HG03108 (cell line): ENCODE results near the gene ULK4.

ENCODE experiments used
- ATAC-seq: cut with Tn5 transposase; IDR thresholded peaks from one replicate; pipeline ENCODE4 v1.9.1; 2021; ENCODE audit warnings: moderate library complexity; ENCODE audit not compliant: unreplicated experiment

Gene ULK4

DNA sequence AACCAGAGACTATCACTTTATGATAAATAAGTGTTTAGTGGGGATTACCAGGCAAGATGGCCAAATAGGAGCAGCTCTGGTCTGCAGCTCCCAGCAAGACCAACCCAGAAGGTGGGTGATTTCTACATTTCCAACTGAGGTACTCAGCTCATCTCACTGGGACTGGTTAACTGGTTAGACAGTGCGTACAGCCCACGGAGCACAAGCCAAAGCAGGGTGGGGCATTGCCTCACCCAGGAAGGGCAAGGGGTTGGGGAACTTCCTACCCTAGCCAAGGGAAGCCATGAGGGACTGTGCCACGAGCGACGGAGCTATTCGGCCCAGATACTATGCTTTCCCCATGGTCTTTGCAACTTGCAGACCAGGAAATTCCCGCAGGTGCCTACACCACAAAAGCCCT lies 591.6 kb downstream of the ULK4 start:
- ATAC-seq: no peak

DNA sequence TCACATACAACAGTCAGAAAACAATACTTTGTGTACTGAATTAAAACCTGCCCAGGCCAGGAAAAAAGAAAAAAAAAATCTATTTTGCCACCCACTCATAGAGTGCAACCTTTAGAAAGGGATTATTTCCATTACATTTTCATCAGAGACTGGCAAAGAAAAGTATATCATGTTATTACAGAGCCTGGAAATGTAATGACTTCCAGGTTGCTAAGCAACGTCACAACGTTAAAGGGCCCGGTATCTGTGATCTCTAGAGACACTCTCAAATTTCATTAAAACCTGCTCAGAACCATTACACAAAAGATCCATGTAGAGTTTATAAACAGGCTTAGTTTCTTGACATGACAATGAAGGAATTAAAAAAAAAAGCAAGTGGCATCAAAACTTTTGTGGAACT lies 592.1 kb downstream of the ULK4 start:
- no peak for ATAC-seq

- ATAC-seq: no peak
These were observed 595.9 kb downstream of the ULK4 start for GRCh38 chr3:41365973-41366372.

GRCh38 chr3:41364736-41365135 lies 597.2 kb downstream of the ULK4 start:
- no peak for ATAC-seq

GRCh38 chr3:41363830-41364523 lies 597.9 kb downstream of the ULK4 start:
- no peak for ATAC-seq

- no peak for ATAC-seq
These were observed 599.0 kb downstream of the ULK4 start for GRCh38 chr3:41362638-41363559.

- ATAC-seq: no peak
These were observed 604.6 kb downstream of the ULK4 start for GRCh38 chr3:41357271-41357670.

DNA sequence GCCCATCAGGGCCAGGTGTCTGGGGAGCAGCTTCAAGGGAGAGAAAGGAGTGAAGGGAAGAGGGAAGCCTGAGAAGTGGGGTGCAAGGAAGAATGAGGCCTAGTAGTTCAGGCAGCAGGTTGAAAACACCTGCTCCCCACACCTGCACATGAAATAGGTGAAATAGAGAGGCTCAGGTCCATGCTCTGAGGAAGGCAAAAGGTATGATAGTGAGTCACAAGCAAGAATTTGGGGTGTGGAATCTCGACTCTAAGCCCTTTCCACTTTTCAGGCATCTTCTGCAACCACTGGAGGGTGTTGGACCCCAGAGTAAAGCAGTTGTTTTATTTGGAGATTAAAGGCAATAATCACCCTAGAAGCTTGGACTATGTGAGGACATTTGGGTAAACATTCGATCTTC lies 605.1 kb downstream of the ULK4 start:
- no peak for ATAC-seq

GRCh38 chr3:41352510-41352909 lies 609.4 kb downstream of the ULK4 start:
- ATAC-seq: no peak

GRCh38 chr3:41350441-41350840 lies 611.5 kb downstream of the ULK4 start:
- ATAC-seq: no peak

- ATAC-seq: no peak
These were observed 613.5 kb downstream of the ULK4 start for GRCh38 chr3:41348401-41348800.

GRCh38 chr3:41346698-41347270 lies 615.1 kb downstream of the ULK4 start:
- no peak for ATAC-seq

DNA sequence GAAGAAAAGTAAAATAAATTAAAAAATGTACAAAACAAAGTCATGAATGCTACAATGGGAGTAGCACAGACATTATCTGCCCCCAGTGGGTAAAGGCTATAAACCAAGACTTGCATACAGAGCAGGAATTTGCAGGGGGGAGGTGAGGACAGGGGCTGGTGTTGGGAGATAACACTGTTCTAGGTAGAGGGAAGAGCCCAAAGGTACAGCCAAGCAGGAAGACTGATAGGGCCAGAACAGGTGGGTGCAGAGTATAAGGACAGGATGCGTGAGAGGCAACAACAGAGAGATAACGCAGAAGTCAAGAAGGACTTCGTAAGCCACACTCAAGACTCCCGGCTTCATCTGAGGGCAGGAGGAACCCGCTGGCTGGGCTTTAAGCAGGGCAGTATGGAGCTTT lies 616.1 kb downstream of the ULK4 start:
- ATAC-seq: no peak

DNA sequence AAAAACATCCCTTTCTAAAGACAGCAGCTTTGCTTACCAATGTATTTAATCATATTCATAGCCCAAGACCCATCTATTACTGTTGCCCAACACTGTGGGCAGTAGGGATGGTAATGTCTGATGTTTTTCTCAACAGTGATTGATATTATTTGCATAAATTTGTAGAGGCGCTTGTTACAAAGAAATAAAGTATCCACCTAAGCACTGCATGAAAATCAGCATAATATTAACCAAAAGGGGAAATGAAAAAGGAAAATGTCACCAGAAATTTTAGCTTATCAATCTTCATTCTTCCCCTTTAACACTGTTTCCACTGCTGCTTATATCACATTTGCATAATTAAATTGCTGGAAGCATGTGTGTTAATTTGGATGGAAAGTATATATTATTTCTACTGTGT lies 622.1 kb downstream of the ULK4 start:
- no peak for ATAC-seq

- no peak for ATAC-seq
These were observed 623.6 kb downstream of the ULK4 start for GRCh38 chr3:41338276-41338675.

GRCh38 chr3:41334426-41334825 lies 627.5 kb downstream of the ULK4 start:
- no peak for ATAC-seq

- no peak for ATAC-seq
These were observed 630.9 kb downstream of the ULK4 start for GRCh38 chr3:41331041-41331440.

DNA sequence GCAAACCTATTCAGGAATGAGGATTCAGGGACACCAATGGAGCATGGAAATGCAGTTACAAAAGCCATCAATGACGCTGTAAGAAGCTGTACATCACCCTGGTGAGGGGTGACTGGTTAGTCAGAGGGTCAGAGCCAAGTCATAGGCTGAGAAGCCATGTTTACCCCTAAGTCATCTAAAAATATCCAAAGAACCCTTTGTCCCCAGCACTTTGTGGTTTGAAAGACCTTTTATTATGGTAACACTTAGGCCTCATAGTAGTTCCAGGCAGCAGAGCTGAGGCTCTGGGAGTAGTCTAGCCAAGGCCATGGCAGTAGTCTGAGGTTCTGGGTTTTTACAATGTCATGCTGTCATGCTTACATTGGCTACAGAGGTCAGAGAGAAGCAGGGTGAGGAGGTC lies 631.4 kb downstream of the ULK4 start:
- no peak for ATAC-seq

DNA sequence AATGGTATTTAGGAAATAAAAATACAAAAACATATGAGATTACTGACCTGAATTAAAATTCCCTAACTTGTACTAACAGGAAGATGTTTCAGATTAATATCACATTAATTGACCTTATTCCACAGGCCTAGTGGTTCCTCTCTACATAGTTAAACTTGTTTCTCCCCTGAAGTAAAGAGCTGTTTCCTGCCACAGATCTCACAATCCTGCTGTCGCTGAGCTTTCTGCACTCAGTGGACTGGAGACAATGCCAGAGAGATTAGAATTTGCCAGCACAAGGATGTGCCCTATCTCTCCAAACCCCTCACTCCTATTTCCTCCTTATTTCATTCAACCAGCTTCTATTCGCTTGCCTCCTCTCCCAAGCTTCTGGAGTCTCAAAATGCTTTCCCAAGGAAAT lies 632.0 kb downstream of the ULK4 start:
- no peak for ATAC-seq

DNA sequence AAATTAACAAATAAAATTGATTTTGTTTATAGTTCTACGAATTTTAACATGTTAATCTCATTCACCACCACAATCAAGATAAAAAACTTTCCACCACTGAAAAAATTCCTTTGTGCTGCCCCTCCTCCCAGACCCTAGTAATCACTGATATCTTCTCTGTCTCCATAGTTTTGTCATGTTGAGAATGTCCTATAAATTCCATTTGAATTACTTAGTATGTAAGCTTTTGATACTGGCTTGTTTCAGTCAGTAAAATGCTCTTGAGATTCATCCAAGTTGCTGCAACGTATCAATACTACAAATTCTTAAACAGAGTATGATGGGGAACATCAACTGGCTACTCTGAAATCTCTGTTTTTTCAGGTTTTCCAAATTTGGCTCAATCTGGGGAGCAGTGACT lies 633.0 kb downstream of the ULK4 start:
- no peak for ATAC-seq

DNA sequence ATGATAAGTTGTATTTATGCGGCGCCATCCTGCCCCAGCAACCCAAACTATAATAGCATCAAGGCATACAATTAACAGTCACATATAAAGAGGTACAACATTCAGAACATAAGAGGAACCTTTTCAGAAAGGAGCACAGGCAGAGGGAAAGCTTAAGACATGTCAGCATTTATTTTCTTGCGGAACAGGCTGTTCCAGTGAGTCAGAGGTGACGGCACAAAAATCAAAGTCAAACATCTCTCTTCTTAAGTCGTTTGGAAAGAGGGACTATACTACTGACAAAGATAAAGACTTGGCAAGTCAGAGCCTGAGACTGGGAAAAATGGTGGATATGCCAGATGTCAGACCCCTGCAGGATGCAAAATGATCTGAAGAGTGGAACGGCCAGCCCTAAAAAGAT lies 634.2 kb downstream of the ULK4 start:
- no peak for ATAC-seq

- no peak for ATAC-seq
These were observed 637.8 kb downstream of the ULK4 start for GRCh38 chr3:41324156-41324475.
